ENCODE data around the gene KRTAP10-5. TPM values are rescaled to one million over a fixed set of nuclear protein-coding genes. Genes with fewer than 3 reads are reported as not detected.

The KRTAP10-5 gene
- total RNA-seq, 8 experiments from 2014 or later: 0.17 to 1.1 (median 0.43) TPM; not detected in 4

DNA sequence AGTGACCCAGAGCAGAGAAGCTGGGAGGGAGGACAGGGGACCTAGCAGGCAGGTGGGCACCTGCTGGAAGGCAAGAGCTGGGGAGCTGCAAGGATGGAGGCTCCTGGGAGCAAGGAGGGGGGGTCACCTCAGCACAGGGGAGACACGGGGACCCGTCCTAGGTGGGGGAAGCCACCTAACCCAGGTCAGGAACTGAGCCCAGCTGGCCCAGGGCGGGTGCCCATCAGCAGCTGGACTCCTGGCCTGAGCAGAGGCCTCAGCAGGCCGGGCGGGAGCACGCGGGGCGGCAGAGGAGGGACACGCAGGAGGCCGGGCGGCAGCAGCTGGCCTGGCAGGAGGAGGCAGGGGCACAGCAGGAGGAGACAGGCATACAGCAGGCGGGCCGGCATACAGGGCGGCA, 41.4 kb downstream of the KRTAP10-5 start:
- in situ Hi-C loops (cut with MboI; ENCODE audit: low pct_unique_long_range_greater_than_20kb in 2 of 9, low sequenced_read_pairs in 9 of 9, unreplicated experiment in 9 of 9): no loop called here
- no peak overlapping the region for H3K4me3 ChIP-seq
- ATAC-seq (replicated peaks in 6 of 8): no peak
- WGBS, 10 experiments: 23% methylated on average over 3 of the region's 14 CpGs; no CpG with 5 or more reads in 9 of the 10 experiments
- peaks cover 0 to 8% of the 10 kb centered on the region in 2 donors for H3K4me1 ChIP-seq (replicated peaks in 1 of 2)
- no peak overlapping the region for H3K27ac ChIP-seq

DNA sequence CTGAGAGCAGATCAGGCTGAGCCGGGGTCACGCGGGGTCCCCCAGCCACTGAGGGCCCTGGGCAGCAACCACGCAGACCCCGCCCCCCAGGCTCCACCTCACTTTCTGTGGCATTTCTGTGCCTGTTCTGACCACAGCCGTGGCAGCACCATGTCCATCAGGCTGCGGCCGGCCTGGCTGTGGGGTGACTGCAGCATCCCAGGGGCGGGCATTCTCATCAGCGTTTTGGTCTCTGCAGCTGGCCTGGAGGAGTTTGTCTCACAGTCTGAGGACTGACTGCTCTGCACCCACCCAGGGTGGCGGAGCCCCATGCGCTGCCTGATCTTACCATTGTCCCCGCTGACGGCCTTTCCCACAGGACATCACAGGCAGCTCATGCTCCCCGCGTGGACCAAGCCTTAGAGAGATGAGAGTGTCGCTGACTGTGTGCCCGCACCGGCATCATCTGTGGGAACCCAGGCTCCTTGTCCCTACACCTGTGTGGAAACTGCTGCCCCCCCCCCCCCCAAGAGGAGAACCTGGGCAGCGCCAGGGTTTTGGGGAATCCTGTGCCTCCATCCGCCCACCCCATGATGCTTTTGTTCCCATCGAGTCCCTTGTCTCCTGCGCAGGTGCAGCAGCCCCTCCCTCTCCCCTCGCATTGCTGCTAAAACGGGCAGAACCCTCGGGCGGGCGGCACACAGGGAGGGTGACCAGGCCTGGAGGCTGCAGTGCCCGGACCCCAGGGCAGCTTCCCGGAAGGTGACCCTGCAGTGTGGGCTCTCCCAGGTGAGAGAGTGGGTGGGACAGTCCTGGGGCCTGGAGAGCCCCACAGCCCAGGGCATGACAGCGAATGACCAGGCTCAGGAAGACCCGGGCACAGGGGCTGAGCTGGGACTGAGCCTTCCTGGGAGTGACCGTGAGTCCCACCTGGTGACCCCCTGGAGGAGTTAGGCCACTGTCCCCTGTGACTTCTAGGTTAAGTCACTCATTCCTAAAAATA, 42.2 kb downstream of the KRTAP10-5 start:
- in situ Hi-C loops (cut with MboI; ENCODE audit: low pct_unique_long_range_greater_than_20kb in 2 of 9, low sequenced_read_pairs in 9 of 9, unreplicated experiment in 9 of 9): no loop called here
- no peak overlapping the region for H3K4me3 ChIP-seq
- peaks cover 0 to 8% of the 10 kb centered on the region in 2 donors for H3K4me1 ChIP-seq (replicated peaks in 1 of 2)
- ATAC-seq (replicated peaks in 6 of 8): no peak
- WGBS, 10 experiments: 36 to 100% (median 86%) methylated on average over 1 to 16 of the region's 33 CpGs; no CpG with 5 or more reads in 4 of the 10 experiments
- H3K27ac ChIP-seq: no peak overlapping the region

DNA sequence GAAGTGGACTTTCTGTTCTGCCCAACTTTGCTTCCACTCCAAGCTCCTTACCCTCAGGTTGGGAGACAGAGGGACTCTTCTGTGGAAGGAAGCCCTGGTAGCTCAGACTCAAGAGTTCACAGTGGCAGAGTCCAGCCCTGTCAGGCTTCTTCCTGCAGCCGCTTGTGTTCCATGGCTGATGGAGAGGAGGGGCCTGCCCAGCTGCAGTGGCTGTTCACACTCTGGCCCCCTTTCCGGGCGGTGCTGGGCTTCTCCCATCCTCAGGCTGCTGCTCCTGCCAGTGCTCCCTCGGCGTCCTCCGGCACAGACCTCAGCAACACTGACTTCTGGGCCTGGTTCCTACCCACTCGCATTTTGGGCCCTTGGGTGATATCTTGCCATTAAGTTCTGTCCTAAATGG, 44.4 kb downstream of the KRTAP10-5 start:
- no peak overlapping the region for H3K27ac ChIP-seq
- ATAC-seq (replicated peaks in 6 of 8): peak in 4 of 8 experiments; percentile 12 to 53 (median 35)
- in situ Hi-C loops (cut with MboI; ENCODE audit: low pct_unique_long_range_greater_than_20kb in 2 of 9, low sequenced_read_pairs in 9 of 9, unreplicated experiment in 9 of 9): no loop called here
- no peak overlapping the region for H3K4me3 ChIP-seq
- peaks cover 0 to 8% of the 10 kb centered on the region in 2 donors for H3K4me1 ChIP-seq (replicated peaks in 1 of 2)
- WGBS, 10 experiments: 0 to 70% (median 41%) methylated on average over 1 to 7 of the region's 7 CpGs; no CpG with 5 or more reads in 2 of the 10 experiments

DNA sequence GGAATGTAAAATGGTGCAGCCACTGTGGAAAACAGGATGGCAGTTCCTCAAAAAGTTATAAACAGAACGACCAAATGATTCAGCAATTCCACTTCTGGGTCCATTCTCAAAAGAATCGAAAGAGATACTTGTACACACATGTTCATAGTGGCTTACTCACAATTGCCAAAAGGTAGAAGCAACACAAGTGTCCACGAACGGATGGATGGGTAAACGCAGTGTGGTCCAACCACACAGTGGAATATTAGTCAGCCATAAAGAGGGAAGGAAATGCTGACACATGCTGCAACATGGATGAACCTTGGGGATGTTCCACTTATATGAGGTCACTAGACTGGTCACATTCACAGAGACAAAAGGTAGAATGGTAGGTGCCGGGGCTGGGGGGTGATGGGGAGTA, 45.7 kb downstream of the KRTAP10-5 start:
- in situ Hi-C loops (cut with MboI; ENCODE audit: low pct_unique_long_range_greater_than_20kb in 2 of 9, low sequenced_read_pairs in 9 of 9, unreplicated experiment in 9 of 9): no loop called here
- ATAC-seq (replicated peaks in 6 of 8): no peak
- H3K27ac ChIP-seq: no peak overlapping the region
- no peak overlapping the region for H3K4me3 ChIP-seq
- 88 to 100% (median 100%) methylated on average over 1 to 6 of the region's 6 CpGs; no CpG with 5 or more reads in 1 of the 10 experiments for WGBS, 10 experiments
- peaks cover 0 to 4% of the 10 kb centered on the region in 2 donors for H3K4me1 ChIP-seq (replicated peaks in 1 of 2)

DNA sequence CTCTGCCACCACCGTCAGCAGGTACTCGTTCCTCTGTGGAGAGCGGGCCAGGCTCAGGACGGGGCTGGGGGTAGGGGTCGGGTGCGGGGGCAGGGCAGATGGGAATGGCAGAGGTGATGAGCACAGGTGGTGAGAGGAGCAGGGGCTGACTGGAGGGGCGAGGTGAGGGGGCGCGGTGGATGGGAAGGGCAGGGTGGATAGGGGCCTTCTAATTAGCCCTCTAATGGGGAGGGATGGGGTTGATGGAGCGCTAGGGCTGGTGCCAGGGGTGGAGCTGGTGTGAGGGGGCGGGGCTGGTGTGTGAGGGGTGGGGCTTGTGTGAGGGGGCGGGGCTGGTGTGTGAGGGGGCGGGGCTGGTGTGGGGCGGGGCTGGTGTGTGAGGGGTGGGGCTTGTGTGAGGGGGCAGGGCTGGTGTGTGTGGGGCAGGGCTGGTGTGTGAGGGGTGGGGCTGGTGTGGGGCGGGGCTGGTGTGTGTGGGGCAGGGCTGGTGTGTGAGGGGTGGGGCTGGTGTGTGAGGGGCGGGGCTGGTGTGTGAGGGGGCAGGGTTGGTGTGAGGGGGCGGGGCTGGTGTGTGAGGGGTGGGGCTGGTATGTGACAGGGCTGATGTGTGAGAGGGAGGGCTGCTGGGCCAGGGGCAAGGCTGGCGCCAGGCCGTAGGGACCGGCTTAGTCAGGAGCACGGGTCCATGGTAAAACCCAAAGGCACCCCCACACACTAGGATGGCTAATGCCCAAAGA, 46.3 kb downstream of the KRTAP10-5 start:
- Histone ChIP-seq H3K4me1 (replicated peaks in 1 of 2) (peaks cover 0 to 4% of the 10 kb centered on the region in 2 donors), H3K27ac (no peak overlapping the region), H3K4me3 (no peak overlapping the region)
- ATAC-seq (replicated peaks in 6 of 8): peak in 4 of 8 experiments; percentile 4 to 51 (median 26)
- in situ Hi-C loops (cut with MboI; ENCODE audit: low pct_unique_long_range_greater_than_20kb in 2 of 9, low sequenced_read_pairs in 9 of 9, unreplicated experiment in 9 of 9): no loop called here
- WGBS, 10 experiments: no CpG with 5 or more reads among the region's 21 CpGs

DNA sequence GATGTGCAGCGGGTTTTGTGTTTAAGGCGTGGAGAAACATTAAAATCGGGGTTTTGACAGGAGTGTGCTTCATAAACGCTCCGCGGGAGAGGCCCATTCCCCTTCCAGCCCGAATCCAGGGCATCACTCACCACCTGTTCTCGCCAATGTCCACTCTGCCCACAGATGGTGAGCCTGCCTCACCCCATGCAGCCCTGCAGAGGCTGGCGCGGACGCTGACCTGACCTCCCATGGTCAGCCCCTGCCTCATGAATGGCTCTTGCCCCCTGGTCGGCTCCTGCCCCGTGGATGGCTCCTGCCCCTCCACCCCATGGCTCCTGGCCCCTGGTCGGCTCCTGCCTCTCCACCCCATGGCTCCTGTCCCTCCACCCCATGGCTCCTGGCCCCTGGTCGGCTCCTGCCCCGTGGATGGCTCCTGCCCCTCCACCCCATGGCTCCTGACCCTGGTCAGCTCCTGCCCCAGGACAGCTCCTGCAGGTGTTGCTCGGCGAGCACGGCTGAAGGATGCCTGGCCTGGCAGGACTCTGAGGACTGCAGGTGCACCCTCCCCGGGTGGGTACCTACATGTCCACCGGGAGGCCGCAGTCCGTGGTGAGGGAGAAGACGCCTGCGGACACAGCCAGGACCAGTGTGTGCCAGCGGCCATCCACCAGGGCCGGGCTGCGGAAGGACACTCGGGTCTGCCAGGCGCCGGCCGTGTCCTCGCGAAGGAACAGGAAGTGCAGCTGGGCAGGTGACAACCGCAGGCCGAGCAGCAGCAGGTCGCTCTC, 47.1 kb downstream of the KRTAP10-5 start:
- Histone ChIP-seq H3K4me1 (replicated peaks in 1 of 2) (peaks cover 0 to 4% of the 10 kb centered on the region in 2 donors), H3K27ac (no peak overlapping the region), H3K4me3 (no peak overlapping the region)
- in situ Hi-C loops (cut with MboI; ENCODE audit: low pct_unique_long_range_greater_than_20kb in 2 of 9, low sequenced_read_pairs in 9 of 9, unreplicated experiment in 9 of 9): no loop called here
- peak in 4 of 8 experiments; percentile 11 to 13 (median 12) for ATAC-seq (replicated peaks in 6 of 8)
- WGBS, 10 experiments: 47 to 100% (median 84%) methylated on average over 1 to 3 of the region's 37 CpGs; no CpG with 5 or more reads in 7 of the 10 experiments

DNA sequence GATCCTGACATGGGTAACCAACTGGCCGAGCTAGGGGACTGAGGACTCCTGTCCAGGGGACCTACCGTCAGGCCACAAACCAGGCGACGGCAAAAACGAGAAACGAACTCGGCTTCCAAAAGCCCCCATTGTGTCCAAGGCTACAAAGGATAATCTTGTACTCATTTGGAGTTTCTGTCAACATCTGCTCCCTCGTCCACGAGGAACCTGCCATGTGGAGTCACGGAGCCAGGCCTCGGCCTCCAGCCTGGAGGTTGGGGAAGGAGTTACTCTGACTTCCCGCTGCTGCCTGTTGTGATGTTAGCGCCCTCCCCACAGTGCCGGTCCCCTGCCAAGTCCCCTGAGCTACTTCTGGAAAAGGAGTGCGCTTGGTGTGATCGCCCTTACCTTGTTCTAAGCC, 47.7 kb downstream of the KRTAP10-5 start:
- WGBS, 10 experiments: 50 to 100% (median 85%) methylated on average over 1 to 15 of the region's 16 CpGs; no CpG with 5 or more reads in 3 of the 10 experiments
- in situ Hi-C loops (cut with MboI; ENCODE audit: low pct_unique_long_range_greater_than_20kb in 2 of 9, low sequenced_read_pairs in 9 of 9, unreplicated experiment in 9 of 9): no loop called here
- H3K4me1 ChIP-seq (replicated peaks in 1 of 2): peaks cover 0 to 4% of the 10 kb centered on the region in 2 donors
- no peak for ATAC-seq (replicated peaks in 6 of 8)
- H3K4me3 ChIP-seq: no peak overlapping the region
- H3K27ac ChIP-seq: no peak overlapping the region

DNA sequence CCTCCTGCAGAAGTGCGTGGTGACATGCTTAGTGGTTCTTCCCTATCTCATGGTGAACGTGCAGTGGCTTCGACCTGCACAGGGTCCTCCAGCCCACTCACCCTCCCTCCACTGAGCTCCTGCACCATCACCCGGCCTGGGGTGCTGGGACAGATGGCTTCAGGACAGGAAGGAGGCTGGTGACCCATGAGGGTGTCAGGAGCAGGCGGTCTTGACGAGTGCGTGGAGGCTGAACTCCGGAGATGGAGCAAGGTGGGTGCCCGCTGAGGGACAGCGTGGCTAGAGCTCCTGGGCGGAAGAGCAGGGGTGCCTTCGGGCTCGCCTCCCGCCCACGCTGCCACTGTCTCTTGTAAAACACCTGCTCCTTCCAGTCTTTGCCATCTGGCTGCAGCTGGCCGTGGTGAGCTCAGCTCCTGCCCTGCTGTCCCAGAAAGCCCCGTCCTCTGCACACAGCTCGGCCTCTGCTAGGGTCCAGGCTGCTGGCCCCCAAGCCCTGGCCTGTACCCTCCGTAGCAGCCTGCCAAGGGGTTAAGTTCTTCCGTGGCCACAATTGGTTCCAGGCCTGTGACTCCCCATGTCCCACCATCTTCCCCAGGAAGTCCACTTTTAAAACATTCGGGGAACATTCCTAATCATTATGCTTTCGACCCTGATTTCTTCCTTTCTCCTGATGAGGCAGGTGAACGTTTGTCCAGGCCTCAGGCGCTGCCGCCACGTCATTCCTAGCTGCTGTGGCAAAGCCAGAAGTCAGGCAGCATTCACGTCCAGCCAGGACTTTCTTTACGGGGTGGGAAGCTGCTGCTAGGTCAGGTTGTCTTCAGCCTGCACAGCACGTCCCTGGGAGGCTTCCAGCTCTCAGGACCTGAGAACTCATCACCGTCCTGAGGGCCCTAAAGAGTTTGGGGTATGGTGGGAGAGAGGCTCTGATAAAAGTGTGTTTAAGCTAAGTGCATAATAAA, 48.5 kb downstream of the KRTAP10-5 start:
- H3K4me3 ChIP-seq: no peak overlapping the region
- ATAC-seq (replicated peaks in 6 of 8): peak in 4 of 8 experiments; percentile 14 to 36 (median 16)
- 32 to 94% (median 60%) methylated on average over 1 to 14 of the region's 30 CpGs; no CpG with 5 or more reads in 1 of the 10 experiments for WGBS, 10 experiments
- in situ Hi-C loops (cut with MboI; ENCODE audit: low pct_unique_long_range_greater_than_20kb in 2 of 9, low sequenced_read_pairs in 9 of 9, unreplicated experiment in 9 of 9): no loop called here
- no peak overlapping the region for H3K27ac ChIP-seq
- H3K4me1 ChIP-seq (replicated peaks in 1 of 2): peaks cover 0 to 4% of the 10 kb centered on the region in 2 donors

DNA sequence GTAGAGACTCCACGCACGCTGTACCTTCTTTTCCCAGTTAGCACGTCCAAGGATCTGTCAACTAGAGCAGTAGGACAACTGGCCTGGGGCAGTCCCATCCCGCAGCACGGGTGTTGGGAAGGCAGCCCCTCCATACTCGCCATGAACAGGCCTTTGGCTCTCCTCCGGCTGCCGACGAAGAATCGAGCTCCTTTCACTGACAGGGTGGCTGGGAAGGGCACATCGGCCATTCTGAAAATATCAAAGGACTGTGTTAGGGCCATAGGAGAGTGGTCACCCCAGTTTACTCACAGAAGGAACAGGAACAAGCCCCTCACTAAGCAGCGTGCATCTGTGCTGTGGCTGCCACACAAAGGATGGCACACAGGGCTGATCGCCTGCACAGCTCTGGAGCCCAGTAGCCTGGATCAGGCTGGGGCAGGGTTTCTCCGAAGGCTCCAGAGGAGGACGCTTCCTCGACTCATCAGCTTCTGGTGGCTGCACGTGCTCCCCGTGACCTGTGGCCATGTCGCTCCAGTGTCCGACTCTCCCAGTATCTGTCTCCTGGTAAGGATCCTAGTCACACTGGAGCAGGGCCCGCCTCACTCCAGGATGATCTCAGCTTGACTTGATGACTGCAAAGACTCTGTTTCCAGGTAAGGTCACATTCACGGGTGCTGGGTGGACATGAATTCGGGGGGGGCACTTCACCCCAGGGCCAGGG, 49.4 kb downstream of the KRTAP10-5 start:
- Histone ChIP-seq H3K4me1 (replicated peaks in 1 of 2) (peaks cover 0 to 3% of the 10 kb centered on the region in 2 donors), H3K27ac (no peak overlapping the region), H3K4me3 (no peak overlapping the region)
- ATAC-seq (replicated peaks in 6 of 8): no peak
- in situ Hi-C loops (cut with MboI; ENCODE audit: low pct_unique_long_range_greater_than_20kb in 2 of 9, low sequenced_read_pairs in 9 of 9, unreplicated experiment in 9 of 9): no loop called here
- 52 to 90% (median 66%) methylated on average over 2 to 17 of the region's 23 CpGs; no CpG with 5 or more reads in 4 of the 10 experiments for WGBS, 10 experiments

DNA sequence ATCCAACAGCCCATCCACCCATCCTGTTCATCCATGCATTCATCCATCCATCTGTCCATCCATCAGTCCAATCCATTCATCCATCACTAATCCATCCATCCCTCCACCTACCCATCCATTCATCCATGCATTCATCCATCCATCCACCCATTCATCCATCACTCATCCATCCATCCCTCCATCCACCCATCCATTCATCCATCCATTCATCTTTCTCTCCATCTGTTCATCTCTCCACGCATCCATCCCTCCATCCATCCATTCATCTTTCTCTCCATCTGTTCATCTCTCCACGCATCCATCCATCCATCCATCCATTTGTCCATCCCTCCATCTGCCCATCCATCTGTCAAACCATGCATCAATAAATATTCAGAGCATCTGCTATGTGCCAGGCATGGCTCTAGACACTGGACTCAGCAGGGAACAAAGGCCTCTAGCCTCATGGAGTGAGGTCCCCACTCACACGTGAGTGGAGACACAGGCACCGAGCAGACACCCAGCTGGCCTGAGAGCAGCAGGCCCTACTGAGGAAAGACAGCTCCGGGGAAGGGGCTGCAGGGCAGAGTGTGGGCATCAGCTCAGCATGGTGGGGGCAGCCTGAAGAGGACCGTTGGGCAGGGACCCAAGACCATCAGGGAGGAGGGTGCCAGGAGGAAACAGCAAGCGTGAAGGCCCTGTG, 50.0 kb downstream of the KRTAP10-5 start:
- Histone ChIP-seq H3K27ac (no peak overlapping the region), H3K4me1 (replicated peaks in 1 of 2) (no peaks in the 10 kb centered on the region), H3K4me3 (no peak overlapping the region)
- ATAC-seq (replicated peaks in 6 of 8): no peak
- WGBS, 10 experiments: 0 to 100% (median 81%) methylated on average over 1 to 4 of the region's 7 CpGs
- in situ Hi-C loops (cut with MboI; ENCODE audit: low pct_unique_long_range_greater_than_20kb in 2 of 9, low sequenced_read_pairs in 9 of 9, unreplicated experiment in 9 of 9): no loop called here

All from motor neuron (in vitro differentiated cells).